ENCODE measurements around the gene USE1.

DNA sequence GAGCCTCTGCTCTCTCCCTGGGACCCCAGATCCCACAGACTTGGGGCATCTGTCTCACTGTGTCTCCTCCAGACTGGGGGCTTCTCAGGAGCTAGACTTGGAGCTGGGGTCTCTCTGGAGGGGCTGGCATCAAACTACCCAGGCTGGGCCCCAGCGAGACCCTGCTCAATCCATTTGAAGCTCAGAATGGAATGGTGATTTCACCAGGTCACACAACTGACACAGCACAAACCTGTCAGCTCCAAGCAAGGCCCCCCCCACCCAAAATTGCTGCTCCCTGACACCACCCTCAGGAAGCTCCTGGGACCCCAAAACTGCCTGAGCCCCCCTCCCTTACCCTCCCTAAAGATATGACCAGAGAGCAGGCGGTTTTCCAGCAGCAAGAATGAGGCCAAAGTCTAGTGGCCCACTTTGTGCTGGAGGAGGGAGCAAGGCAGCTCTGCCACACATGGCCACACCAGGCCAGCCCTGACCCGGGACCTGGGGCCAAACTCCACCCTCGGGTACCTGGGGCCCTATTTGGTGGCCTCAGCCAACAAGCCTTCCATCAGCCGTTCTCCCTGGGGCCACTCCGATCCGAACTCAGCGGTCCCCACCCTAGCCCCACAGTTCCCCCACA, 28.2 kb downstream of the USE1 start:
- no peak for TF ChIP-seq POLR2A (IDR thresholded peaks at IDR 0.05)
- TF ChIP-seq, protein P1, sequence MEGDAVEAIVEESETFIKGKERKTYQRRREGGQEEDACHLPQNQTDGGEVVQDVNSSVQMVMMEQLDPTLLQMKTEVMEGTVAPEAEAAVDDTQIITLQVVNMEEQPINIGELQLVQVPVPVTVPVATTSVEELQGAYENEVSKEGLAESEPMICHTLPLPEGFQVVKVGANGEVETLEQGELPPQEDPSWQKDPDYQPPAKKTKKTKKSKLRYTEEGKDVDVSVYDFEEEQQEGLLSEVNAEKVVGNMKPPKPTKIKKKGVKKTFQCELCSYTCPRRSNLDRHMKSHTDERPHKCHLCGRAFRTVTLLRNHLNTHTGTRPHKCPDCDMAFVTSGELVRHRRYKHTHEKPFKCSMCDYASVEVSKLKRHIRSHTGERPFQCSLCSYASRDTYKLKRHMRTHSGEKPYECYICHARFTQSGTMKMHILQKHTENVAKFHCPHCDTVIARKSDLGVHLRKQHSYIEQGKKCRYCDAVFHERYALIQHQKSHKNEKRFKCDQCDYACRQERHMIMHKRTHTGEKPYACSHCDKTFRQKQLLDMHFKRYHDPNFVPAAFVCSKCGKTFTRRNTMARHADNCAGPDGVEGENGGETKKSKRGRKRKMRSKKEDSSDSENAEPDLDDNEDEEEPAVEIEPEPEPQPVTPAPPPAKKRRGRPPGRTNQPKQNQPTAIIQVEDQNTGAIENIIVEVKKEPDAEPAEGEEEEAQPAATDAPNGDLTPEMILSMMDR (IDR thresholded peaks at IDR 0.05): no peak

Data from uterus (tissue), 2 donors.